GM12892 (cell line): ENCODE measurements around the gene TLX3.

ENCODE experiments used
- POLR2A ChIP-seq: IDR thresholded peaks from 2 replicates; pipeline ENCODE4 v1.6.1; 2011; ENCODE audit warnings: low read depth, low read length, control low read depth
- POLR2AphosphoS5 ChIP-seq: IDR thresholded peaks from 2 replicates; pipeline ENCODE4 v1.6.1; 2011; ENCODE audit warnings: low read depth, low read length, control low read depth
- TAF1 ChIP-seq: IDR thresholded peaks from 2 replicates; pipeline ENCODE4 v1.6.1; 2011; ENCODE audit warnings: low read depth, mild to moderate bottlenecking, control low read depth, low read length, borderline replicate concordance

DNA sequence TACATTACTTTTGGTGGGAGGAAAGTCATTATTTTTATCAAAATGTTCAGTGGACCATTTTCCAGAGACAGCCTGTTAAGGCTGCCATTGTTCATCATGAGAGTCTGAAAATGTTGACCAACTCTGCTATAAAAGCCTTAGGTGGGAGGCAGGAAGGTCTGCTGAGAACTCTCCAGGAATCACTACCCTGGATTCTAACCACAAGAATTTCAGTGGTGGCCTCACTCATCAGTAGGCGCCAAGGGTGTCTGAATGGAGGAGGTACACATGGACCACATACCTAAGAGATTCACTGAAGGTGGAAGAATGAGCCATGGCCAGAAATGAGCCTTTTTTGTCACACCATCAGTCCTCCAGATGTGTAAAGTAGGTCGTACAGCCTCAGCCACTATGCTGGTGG, 21.0 kb upstream of the TLX3 start:
- no peak for TF ChIP-seq POLR2A
- TF ChIP-seq TAF1, result no peak
- TF ChIP-seq POLR2AphosphoS5, result no peak
